Suprapubic skin (tissue), 4 donors: ENCODE results near the gene ACBD3. TPM values are rescaled to one million over a fixed set of nuclear protein-coding genes. Genes with fewer than 3 reads are reported as not detected.

ENCODE experiments used
- DNase-seq, 2 donors: peaks; one replicate each; pipeline ENCODE4 v3.0.0-alpha.2; 2019; ENCODE audit warnings: low spot score in 2 of 2
- H3K27ac ChIP-seq: fragments of 200-600 bp; sonication (generic); one replicate; pipeline ENCODE4 v1.5.1; 2019
- H3K27me3 ChIP-seq: fragments of 200-600 bp; sonication (generic); one replicate; pipeline ENCODE4 v1.5.1; 2019
- H3K36me3 ChIP-seq: fragments of 200-600 bp; sonication (generic); one replicate; pipeline ENCODE4 v1.5.1; 2019
- H3K4me1 ChIP-seq: fragments of 200-600 bp; sonication (generic); one replicate; pipeline ENCODE4 v1.5.1; 2019
- H3K4me3 ChIP-seq: fragments of 200-600 bp; sonication (generic); one replicate; pipeline ENCODE4 v1.5.1; 2019; ENCODE audit warnings: mild to moderate bottlenecking
- H3K9me3 ChIP-seq: fragments of 200-600 bp; sonication (generic); one replicate; pipeline ENCODE4 v1.5.1; 2019
- EP300 ChIP-seq: sonication (generic); formaldehyde crosslinking; IDR thresholded peaks from one replicate; pipeline ENCODE4 v1.6.1; 2017; ENCODE audit warnings: antibody characterized with exemption
- POLR2A ChIP-seq, 2 donors: fragments of 450-650 bp; IDR thresholded peaks; one replicate each; pipeline ENCODE4 v1.6.1; 2017; ENCODE audit warnings: antibody characterized with exemption in 2 of 2, mild to moderate bottlenecking in 2 of 2, moderate library complexity in 2 of 2
- POLR2AphosphoS5 ChIP-seq, 3 donors: sonication (generic); formaldehyde crosslinking; IDR thresholded peaks; one replicate each; pipeline ENCODE4 v1.6.1; 2017; ENCODE audit warnings: antibody characterized with exemption in 3 of 3
- WGBS: methylation state at CpG from one replicate; pipeline ENCODE4 v1.1.5; 2018; 5-methylcytosine and 5-hydroxymethylcytosine counted together
- total RNA-seq, 4 donors: library from RNA; depleted of rRNA; stranded (reverse); fragments of >200 nt; gene quantifications; one replicate each; pipeline ENCODE4 v1.1.0, GENCODE V29; 2016
- TF ChIP-seq, protein P1 (sequence below), 2 donors: fragments of 200-600 bp in 1 of 2; fragments of 450-650 bp in 1 of 2; sonication (generic) in 1 of 2; IDR thresholded peaks; one replicate each; pipeline ENCODE4 v1.5.1; 2016 to 2019; ENCODE audit warnings: antibody characterized with exemption in 2 of 2, mild to moderate bottlenecking in 1 of 2, moderate library complexity in 1 of 2

The ACBD3 gene
- total RNA-seq, 4 donors from 2014 or later = 38.0 to 64.5 (median 42.4) TPM

GRCh38 chr1:226108935-226109828, 77.4 kb downstream of the ACBD3 start:
- no peak for DNase-seq
- Histone ChIP-seq H3K27me3 (no peaks in the 10 kb centered on the region), H3K36me3 (no peaks in the 10 kb centered on the region), H3K4me1 (peaks cover 40% of the 10 kb centered on the region), H3K27ac (peak overlapping the region; percentile 96), H3K9me3 (no peaks in the 10 kb centered on the region), H3K4me3 (peak overlapping the region; percentile 79)
- 19% methylated on average over 17 of the region's 23 CpGs for WGBS
- no peak for TF ChIP-seq POLR2A (IDR thresholded peaks at IDR 0.05)
- no peak for TF ChIP-seq POLR2AphosphoS5 (IDR thresholded peaks at IDR 0.05)
- TF ChIP-seq, protein P1, sequence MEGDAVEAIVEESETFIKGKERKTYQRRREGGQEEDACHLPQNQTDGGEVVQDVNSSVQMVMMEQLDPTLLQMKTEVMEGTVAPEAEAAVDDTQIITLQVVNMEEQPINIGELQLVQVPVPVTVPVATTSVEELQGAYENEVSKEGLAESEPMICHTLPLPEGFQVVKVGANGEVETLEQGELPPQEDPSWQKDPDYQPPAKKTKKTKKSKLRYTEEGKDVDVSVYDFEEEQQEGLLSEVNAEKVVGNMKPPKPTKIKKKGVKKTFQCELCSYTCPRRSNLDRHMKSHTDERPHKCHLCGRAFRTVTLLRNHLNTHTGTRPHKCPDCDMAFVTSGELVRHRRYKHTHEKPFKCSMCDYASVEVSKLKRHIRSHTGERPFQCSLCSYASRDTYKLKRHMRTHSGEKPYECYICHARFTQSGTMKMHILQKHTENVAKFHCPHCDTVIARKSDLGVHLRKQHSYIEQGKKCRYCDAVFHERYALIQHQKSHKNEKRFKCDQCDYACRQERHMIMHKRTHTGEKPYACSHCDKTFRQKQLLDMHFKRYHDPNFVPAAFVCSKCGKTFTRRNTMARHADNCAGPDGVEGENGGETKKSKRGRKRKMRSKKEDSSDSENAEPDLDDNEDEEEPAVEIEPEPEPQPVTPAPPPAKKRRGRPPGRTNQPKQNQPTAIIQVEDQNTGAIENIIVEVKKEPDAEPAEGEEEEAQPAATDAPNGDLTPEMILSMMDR (IDR thresholded peaks at IDR 0.05) = no peak
- TF ChIP-seq EP300 = no peak

GRCh38 chr1:226107471-226108460, 78.8 kb downstream of the ACBD3 start:
- peaks cover 40% of the 10 kb centered on the region for H3K4me1 ChIP-seq

GRCh38 chr1:226104671-226105121, 81.8 kb downstream of the ACBD3 start:
- no peaks in the 10 kb centered on the region for H3K36me3 ChIP-seq
- H3K27ac ChIP-seq = no peak overlapping the region
- no peaks in the 10 kb centered on the region for H3K9me3 ChIP-seq
- DNase-seq = no peak
- H3K4me1 ChIP-seq = peaks cover 30% of the 10 kb centered on the region
- H3K4me3 ChIP-seq = no peak overlapping the region
- TF ChIP-seq EP300 (no peak), POLR2A (IDR thresholded peaks at IDR 0.05) (no peak), POLR2AphosphoS5 (IDR thresholded peaks at IDR 0.05) (no peak)
- TF ChIP-seq, protein P1 (IDR thresholded peaks at IDR 0.05) = no peak
- WGBS = 66% methylated on average over 8 of the region's 8 CpGs
- no peaks in the 10 kb centered on the region for H3K27me3 ChIP-seq

More at GRCh38 chr1:226107471-226108460, 78.8 kb downstream of the ACBD3 start:
- no peak for TF ChIP-seq POLR2AphosphoS5 (IDR thresholded peaks at IDR 0.05)
- no peak for TF ChIP-seq POLR2A (IDR thresholded peaks at IDR 0.05)
- TF ChIP-seq, protein P1 (IDR thresholded peaks at IDR 0.05) = no peak
- TF ChIP-seq EP300 = no peak
- DNase-seq = no peak
- Histone ChIP-seq H3K27me3 (no peaks in the 10 kb centered on the region), H3K4me3 (no peak overlapping the region), H3K36me3 (no peaks in the 10 kb centered on the region), H3K27ac (peak overlapping the region; percentile 96), H3K9me3 (no peaks in the 10 kb centered on the region)
- 66% methylated on average over 3 of the region's 3 CpGs for WGBS

DNA sequence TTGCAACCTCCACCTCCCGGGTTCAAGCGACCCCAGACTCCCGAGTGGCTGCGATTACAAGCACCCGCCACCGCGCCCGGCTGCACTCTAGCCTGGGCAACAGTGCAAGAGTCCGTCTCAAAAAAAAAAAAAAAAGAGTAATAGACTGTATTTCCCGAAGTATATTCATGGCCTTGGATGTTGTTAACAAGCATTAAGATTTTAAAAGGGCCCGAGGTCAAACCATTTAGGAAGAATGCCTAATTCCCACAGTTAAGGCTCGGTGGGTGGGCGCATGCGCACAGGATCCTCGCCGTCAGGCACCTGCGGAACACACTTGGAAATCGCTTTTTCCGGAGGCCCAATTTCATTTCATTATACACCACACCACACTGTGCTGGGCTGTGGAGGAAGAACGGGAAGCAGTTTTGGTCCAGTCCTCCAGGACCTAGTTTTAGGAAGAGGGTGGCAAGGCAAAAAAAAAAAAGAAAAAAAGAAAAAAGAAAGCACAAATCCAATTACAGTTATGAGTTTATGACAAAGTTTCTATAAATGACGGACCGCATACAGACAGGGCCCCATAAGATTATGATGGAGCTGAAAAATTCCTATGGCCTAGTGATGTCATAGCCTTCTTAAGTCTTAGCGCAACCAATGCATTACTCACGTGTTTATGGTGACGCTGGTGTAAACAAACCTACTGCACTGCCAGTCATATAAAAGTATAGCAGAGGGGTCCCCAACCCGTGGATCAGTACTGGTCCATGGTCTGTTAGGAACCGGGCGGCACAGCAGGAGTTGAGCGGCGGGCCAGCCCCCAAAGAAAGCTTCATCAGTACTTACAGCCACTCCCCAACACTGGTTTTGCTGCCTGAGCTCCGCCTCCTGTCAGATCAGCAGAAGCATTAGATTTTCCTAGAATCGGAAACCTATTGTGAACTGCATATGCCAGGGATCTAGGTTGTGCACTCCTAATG, 85.8 kb downstream of the ACBD3 start:
- peaks cover 11% of the 10 kb centered on the region for H3K4me1 ChIP-seq
- no peak for DNase-seq
- WGBS = 9% methylated on average over 31 of the region's 32 CpGs

More for the DNA sequence above, 85.8 kb downstream of the ACBD3 start:
- TF ChIP-seq EP300 (no peak), POLR2A (IDR thresholded peaks at IDR 0.05) (no peak), POLR2AphosphoS5 (IDR thresholded peaks at IDR 0.05) (no peak)
- TF ChIP-seq, protein P1 (IDR thresholded peaks at IDR 0.05) = no peak
- peak overlapping the region; percentile 51 for H3K4me3 ChIP-seq
- H3K27ac ChIP-seq = no peak overlapping the region
- H3K36me3 ChIP-seq = no peaks in the 10 kb centered on the region
- H3K9me3 ChIP-seq = no peaks in the 10 kb centered on the region
- no peaks in the 10 kb centered on the region for H3K27me3 ChIP-seq
